ENCODE results near the gene MCU. TPM values are rescaled to one million over a fixed set of nuclear protein-coding genes. Genes with fewer than 3 reads are reported as not detected.

Gene MCU
- total and polyA plus RNA-seq, 10 of the 15 experiments (the other 5 are each of a cell fraction or from before 2014, with no cell fraction given): 5.1 to 49.1 (median 17.9) TPM

GRCh38 chr10:72808001-72808400 is 116.1 kb downstream of the MCU start (continued):
- TF ChIP-seq ATF2 (IDR thresholded peaks at IDR 0.05; ENCODE audit: low read length) (no peak), SPI1 (IDR thresholded peaks at IDR 0.05; ENCODE audit: borderline replicate concordance, insufficient read depth, low read depth, low read length) (no peak)

- Histone ChIP-seq H3K4me1 (ENCODE audit: control insufficient read depth, insufficient read depth, low read length) (no peaks in the 10 kb centered on the region), H4K20me1 (ENCODE audit: control insufficient read depth, insufficient read depth) (no peaks in the 10 kb centered on the region), H3K9me3 (replicated peaks; ENCODE audit: control insufficient read depth, insufficient read depth, low read length) (no peaks in the 10 kb centered on the region; the same call in 2 of the 3 replicates), H2AFZ (ENCODE audit: control insufficient read depth, low read depth, low read length) (no peak overlapping the region), H3K36me3 (ENCODE audit: control insufficient read depth in 2 of 2, insufficient read depth in 2 of 2, low read length in 1 of 2) (no peaks in the 10 kb centered on the region), H3K79me2 (ENCODE audit: control insufficient read depth, insufficient read depth, low read length) (no peaks in the 10 kb centered on the region), H3K4me2 (ENCODE audit: control insufficient read depth, insufficient read depth) (no peak overlapping the region), H3K27ac (ENCODE audit: control insufficient read depth, insufficient read depth) (no peak overlapping the region), H3K9ac (ENCODE audit: control insufficient read depth, insufficient read depth, low read length) (no peak overlapping the region), H3K27me3 (replicated peaks in 1 of 2; ENCODE audit: control insufficient read depth in 2 of 2, insufficient read depth in 2 of 2, low read length in 1 of 2) (no peaks in the 10 kb centered on the region), H3K4me3 (no peak overlapping the region)
- ATAC-seq (no peak), DNase-seq (ENCODE audit: low read depth, low spot score) (no peak), FAIRE-seq (no peak)
- RAD21 ChIA-PET (ENCODE audit: unreplicated experiment): interaction anchor here (0.7 kb wide), 1 partner anchor 249 kb away, joined by 3 read pairs; no protein-coding TSS in a partner anchor
- TF ChIP-seq MXI1 (IDR thresholded peaks at IDR 0.05; ENCODE audit: low read depth, low read length) (no peak), ZSCAN29 (IDR thresholded peaks at IDR 0.05) (no peak), IRF3 (IDR thresholded peaks at IDR 0.05) (no peak), PBX3 (IDR thresholded peaks at IDR 0.05; ENCODE audit: insufficient replicate concordance, low read depth, low read length) (no peak), SKIL (IDR thresholded peaks at IDR 0.05; ENCODE audit: low read depth, poor library complexity, severe bottlenecking) (no peak), NFYA (IDR thresholded peaks at IDR 0.05; ENCODE audit: borderline replicate concordance, low read depth, low read length) (no peak), NFXL1 (IDR thresholded peaks at IDR 0.05; ENCODE audit: borderline replicate concordance) (no peak)
- WGBS (ENCODE audit: insufficient coverage, insufficient replicate concordance, low lambda C conversion rate, missing lambda C conversion rate): 100% methylated on average over 1 of the region's 1 CpG
- SMC1A ChIA-PET (ENCODE audit: uncharacterized antibody, unreplicated experiment): interaction anchor here (0.7 to 1.4 kb wide), 2 partner anchors 15 to 18 kb away, joined by 4 read pairs; no protein-coding TSS in a partner anchor
- no TSS peak for BruUV-seq (replicated peaks)
- CTCF ChIA-PET: interaction anchor here (0.7 kb wide), 1 partner anchor 173 kb away, joined by 3 read pairs; no protein-coding TSS in a partner anchor
- in situ Hi-C loops (cut with MboI): no loop called here
- POLR2A ChIA-PET: interaction anchor here (0.6 kb wide), 1 partner anchor 434 kb away, joined by 4 read pairs; no protein-coding TSS in a partner anchor
- intact Hi-C loops (cut with micrococcal nuclease; ENCODE audit: unreplicated experiment): no loop called here
These were observed 117.1 kb downstream of the MCU start for GRCh38 chr10:72809006-72809405.

All from GM12878 (cell line).